Hematopoietic multipotent progenitor cell treated with erythropoietin and hydrocortisone succinate and interleukin-3 and kit ligand, for 15 days (in vitro differentiated cells): ENCODE measurements around the gene ENTHD1.
A peak's percentile ranks its signal among the peaks of the same experiment; 100 is the strongest.

Experiments
- DNase-seq: peaks from one replicate; pipeline ENCODE4 v3.0.0-alpha.2; 2015; ENCODE audit warnings: low spot score

The ENTHD1 gene

DNA sequence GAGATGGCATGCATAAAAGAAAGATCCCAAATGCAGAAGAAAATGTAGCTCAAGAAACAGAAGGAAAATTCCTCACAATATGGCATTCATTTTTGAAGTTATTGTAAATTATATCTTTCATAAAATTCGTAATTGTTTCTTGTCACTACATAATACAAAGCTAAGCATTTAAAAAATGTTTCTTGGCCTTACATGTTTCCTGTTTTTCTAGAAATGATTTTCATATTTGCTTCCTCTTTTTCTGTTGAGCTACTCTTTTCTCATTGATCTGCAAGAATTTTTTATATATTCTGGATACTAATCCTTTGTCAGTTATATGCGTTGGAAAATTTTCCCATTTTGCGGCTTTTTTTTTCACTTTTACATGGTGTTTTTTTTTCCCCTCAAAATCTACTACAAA lies 48.0 kb downstream of the ENTHD1 start:
- no peak for DNase-seq

DNA sequence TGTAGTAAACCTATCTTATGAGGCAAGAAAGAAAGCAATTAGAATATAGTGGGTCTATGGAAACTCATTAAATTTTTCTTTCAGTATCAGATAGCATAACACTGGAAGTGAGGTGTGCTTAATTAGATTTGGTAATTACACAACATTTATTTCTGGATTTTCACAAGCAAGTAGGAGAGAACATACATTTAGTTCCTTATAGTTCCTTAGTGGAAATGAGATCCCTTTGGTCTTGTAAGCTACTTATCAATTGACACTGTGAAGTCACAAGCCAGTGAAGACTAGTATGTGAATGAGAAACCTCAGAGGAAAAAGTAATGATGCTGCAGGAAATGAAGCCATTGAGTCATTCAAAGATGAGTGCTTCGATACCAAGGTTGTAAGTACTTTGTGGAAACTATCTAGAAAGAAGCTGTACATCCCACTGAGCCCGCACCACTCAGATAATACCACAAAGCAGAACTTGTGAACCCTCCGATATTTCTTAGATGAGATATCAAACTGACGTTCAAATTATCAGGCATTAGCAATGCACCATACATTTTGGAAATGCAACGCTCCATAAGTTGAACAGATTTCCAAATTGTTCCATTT lies 53.5 kb downstream of the ENTHD1 start:
- DNase-seq, result peak; percentile 32

DNA sequence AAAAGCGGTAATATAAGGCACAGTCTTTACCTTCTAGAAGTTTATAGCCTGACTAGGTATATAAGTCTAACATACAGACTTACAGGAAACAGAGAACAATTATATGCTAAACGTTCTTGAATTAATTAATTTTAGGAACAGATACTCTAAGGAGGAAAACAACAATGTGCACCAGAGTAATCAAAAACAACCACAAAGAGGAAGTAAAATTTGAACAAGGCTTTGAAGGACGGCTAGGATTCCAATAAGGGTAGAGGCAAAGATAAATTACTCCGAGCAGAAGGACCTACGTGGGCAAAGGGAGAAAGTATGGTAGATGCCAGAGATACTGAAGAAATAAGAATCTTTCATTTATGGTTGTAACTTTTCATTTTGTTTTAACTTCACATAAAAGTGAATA lies 54.4 kb downstream of the ENTHD1 start:
- no peak for DNase-seq

- DNase-seq, result no peak
Observed at GRCh38 chr22:39833610-39834009, 60.0 kb downstream of the ENTHD1 start.

DNA sequence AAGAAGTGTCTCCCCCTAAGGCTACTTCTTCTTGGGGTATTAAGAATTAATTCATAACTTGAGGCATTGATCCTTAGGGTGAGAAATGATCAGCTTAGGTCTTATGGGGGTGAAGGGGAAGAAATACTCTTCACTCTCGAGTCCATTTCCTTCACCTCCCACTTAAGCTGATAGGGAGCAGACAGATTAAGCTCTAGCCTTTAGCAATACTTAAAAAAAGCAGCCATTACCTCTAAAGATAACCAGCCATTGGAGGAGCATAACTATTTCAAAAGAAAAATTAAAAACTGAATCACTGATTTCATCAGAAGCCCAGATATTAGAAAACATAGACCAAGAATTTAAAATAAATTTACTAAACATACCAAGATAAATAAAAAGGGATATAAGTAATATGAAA lies 60.5 kb downstream of the ENTHD1 start:
- DNase-seq, result peak; percentile 57

DNA sequence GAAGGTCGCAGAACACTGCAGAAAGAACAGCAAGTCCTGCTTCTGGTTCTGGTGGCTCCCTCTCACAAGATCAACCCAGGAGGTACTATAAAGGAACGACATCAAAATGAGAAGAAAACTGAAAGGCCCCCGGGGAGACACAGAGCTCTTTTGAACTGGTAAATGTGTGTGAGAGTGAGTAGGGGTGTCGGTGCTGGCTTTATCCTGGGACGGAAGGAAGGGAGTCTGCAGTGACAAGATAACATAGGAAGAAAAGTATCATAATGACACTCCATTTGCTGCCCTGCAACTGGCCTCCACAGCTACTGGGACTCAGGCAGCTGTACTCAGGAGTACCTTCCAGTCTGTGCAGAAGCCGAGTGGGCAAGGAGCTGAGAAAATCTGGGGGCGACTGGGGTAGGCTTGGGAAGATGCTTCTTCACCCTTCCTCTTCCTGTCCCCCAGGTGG lies 60.9 kb downstream of the ENTHD1 start:
- DNase-seq, result peak; percentile 80

DNA sequence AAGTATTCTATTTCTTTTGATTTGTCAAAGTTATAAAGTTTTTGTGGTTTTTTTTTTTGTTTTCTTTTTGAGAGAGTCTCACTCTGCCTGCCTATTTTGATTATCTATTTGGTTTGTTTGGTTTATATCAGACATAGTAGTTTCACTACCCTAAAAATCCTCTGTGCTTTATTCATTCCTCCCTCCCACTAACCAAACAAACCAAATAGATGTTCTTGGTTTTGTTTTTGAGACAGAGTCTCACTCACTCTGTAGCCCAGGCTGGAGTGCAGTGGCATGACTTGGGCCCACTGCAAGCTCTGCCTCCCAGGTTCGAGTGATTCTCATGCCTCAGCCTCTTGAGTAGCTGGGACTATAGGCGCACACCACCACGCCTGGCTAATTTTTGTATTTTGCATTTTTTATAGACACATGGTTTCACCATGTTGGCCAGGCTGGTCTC lies 67.9 kb downstream of the ENTHD1 start:
- no peak for DNase-seq

- DNase-seq, result no peak
Observed at GRCh38 chr22:39821008-39821407, 72.6 kb downstream of the ENTHD1 start.

DNA sequence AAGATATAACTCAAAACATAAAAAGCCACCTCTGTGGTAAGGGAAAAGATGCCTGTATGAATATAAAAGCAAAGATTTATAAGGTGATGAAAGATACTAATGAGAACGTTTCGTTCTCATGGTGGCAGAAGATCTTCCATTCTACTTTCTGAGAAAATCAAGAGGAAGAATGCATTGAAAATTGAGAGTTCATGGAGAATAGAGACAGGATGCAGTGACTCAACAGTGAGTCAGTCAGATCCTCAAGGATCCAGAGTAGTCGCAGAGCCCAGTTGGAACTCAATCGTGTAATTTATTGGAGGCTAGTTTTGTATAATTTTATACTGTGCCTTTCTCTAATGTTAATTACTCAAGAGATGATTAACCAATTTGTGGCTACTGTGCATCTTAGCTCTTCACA lies 73.3 kb downstream of the ENTHD1 start:
- DNase-seq, result no peak

DNA sequence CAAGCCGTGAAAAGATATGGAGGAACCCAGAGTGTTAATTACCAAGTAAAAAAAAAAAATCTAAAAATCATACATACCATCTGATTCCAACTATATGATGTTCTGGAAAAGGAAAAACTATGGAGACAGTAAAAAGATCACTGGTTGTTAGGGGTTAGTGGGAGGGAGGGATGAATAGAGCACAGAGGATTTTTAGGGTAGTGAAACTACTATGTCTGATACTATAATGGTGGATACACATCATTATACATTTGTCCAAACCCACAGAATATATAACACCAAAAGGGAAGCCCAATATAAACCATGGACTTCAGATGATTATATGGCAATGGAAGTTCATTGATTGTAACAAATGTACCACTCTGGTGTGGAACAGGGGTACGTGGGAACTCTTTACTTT lies 74.1 kb downstream of the ENTHD1 start:
- no peak for DNase-seq

DNA sequence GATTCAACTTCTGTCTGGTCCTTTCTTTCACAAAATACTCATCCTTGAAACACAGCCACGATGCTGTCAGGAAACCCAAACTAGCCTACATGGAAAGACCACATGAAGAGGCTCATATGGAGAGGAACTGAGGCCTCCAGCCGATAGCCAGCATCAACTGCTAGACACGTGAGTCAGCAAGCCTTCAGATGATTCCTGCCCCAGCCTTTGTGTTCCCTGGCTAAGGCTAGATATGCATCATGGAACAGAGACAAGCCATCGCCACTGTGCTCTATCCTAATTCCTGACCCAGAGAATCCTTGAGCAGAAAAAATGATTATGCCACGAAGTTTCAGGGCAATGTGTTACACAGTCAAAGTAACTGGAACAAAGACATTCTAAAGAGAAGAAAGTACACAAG lies 75.5 kb downstream of the ENTHD1 start:
- no peak for DNase-seq

DNA sequence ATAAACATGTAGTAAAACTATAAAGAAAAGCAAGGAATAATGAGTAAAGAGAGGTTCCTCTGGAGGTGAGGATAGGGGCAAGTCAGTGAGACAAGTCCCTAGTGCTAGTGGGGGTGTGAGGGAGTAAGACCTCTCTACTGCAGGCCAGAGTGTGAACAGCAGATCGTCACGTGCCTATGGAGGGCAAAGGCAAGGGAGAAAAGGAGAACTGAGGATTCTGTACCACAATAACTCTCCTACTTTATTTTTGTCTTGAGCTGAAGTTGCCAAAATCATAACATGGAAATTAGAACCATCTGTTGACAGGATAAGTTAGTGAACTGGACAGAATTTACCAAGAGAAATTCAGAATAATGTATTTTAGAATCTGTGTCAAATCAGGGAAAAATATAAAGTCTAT lies 77.6 kb downstream of the ENTHD1 start:
- no peak for DNase-seq

- no peak for DNase-seq
Observed at GRCh38 chr22:39814899-39815298, 78.7 kb downstream of the ENTHD1 start.

- no peak for DNase-seq
Observed at GRCh38 chr22:39809772-39810557, 83.6 kb downstream of the ENTHD1 start.

DNA sequence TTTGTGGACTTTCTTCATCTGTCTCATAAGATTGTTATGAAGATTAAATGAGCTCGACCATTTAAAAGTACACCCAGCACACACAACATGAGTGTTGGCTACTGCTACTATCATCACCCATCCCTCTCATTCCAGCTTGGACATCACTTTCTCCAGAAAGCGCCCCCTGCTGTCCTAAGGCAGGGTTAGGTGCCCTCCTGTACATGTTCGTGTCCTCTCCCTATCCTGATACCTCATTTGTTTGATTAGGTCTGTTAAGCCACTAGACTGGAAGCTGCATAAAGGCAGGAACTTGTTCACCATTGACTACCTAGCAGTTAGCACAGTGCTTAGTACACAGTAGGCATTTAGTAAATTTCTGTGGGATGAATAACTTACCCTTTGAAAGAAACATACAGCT lies 85.5 kb downstream of the ENTHD1 start:
- peak; percentile 67 for DNase-seq

- DNase-seq, result no peak
Observed at GRCh38 chr22:39806109-39806508, 87.5 kb downstream of the ENTHD1 start.

- DNase-seq, result no peak
Observed at GRCh38 chr22:39805117-39805516, 88.4 kb downstream of the ENTHD1 start.

GRCh38 chr22:39802682-39803081 lies 90.9 kb downstream of the ENTHD1 start:
- no peak for DNase-seq

DNA sequence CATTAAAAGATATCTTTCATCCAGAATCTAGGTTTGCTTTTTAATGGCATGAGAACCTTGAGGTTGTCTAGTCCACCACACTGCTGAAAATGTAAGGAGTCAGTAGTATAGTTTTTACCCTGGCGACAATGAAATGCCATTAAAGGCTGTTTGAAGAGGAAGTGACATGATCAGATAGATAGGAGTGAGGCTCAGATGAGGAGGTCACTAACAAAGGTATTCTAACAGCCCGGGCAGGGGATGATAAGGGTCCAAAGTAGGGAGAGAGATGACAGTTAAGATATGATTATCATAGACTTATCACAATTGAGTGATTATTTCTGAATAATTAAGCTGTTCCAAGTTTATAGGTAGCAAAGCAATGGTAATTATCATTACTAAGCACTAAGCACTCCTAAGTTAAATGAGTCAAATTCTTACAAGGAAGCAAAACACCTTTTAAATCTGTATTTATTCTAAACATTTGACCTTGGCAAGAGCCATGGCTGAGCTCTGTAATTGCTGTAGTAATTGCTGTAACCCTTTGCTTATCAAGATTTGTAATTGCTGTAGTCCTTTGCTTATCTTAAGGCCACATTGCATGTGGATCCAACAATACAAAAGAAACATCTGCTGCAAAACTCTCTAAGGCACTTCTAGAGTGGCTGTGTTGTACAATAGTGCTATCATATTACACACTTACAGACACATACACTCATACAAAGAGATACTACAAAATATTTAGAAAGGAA lies 92.6 kb downstream of the ENTHD1 start:
- DNase-seq, result no peak

DNA sequence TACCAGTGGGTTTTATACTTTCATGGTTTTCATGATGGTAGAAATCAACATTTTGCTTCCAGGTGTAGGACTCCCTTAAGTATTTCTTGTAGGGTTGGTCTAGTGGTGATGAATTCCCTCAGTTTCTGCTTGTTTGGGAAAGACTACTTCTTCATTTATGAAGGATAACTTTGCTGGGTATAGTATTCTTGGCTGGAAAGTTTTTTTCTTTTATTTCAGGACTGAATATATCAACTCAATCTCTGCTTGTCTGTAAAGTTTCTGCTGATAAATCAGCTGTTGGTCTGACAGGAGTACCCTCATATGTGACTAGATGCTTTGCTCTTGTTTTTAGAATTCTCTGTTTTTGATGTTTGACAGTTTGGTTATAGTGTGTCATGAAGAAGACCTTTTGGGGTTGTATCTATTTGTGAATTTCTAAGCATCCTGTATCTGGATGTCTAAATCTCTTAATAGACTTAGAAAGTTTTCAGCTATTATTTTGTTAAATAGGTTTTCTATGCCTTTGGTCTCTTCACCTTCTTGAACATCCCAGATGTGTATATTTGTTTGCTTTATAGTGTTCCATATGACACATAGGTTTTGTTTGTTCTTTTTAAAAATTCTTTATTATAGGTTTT lies 95.9 kb downstream of the ENTHD1 start:
- no peak for DNase-seq

DNA sequence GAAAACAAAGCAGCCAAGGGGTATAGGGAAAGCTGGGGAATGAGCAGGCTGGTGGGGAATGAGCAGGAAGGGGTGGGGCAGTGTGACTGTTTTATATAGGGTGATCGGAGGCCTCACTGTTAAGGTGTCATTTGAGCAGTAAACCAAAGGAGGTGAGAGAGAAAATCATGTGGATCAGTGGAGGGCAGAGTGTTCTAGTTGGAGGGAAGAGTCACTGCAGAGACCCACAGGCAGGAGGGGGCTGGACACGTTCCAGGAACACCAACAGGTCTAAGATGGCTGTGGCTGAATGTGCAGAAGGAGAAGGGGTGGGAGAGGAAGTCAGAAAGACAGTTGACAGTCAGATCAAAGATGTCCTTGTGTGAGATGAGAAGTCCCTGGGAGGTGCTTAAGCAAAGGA lies 103.8 kb downstream of the ENTHD1 start:
- DNase-seq, result no peak

GRCh38 chr22:39785232-39785631 lies 108.3 kb downstream of the ENTHD1 start:
- no peak for DNase-seq
